GM18867 (cell line): ENCODE measurements around the gene WDR49.
A peak's percentile ranks its signal among the peaks of the same experiment; 100 is the strongest.
"Not testable (repeated sequence)": the region's sequence is repeated elsewhere in the genome, so short reads cannot be mapped to it uniquely, and the experiment has no call there.

Experiments used
- ATAC-seq: cut with Tn5 transposase; IDR thresholded peaks from one replicate; pipeline ENCODE4 v1.9.1; 2021; ENCODE audit warnings: mild to moderate bottlenecking, moderate library complexity; ENCODE audit not compliant: unreplicated experiment

The WDR49 gene

DNA sequence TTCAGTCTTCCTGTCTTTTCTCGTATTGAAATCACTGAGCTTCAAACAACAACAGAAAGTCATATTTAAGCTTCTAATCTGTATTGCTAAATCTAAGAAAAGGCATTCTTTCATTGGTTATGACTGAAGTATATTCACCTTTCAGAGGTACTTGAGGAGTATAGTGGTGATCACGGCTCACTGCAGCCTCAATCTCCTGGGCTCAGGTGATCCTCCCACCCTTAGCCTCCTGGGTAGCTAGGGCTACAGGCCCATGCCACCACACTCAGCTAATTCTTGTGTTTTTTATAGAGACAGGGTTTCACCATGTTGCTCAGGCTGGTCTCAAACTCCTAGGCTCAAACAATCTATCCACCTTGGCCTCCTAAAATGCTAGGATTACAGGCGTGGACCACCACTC lies 38.7 kb downstream of the WDR49 start:
- no peak for ATAC-seq

DNA sequence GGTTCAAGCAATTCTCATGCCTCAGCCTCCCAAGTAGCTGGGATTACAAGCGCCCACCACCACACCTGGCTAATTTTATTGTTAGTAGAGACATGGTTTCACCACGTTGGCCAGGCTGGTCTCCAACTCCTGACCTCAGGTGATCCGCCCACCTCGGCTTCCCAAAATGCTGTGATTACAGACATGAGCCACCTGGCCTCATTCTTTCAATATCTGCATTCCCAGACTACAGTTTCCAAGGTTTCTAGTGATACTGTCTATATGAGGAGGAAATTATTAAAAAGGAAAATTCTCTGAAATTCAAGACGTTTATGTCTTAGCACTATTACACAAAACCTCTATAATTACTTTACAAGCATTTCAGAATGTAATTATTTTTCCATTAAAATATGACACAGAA lies 39.5 kb downstream of the WDR49 start:
- ATAC-seq: not testable (repeated sequence)

GRCh38 chr3:167611718-167612117 lies 42.0 kb downstream of the WDR49 start:
- ATAC-seq: no peak

DNA sequence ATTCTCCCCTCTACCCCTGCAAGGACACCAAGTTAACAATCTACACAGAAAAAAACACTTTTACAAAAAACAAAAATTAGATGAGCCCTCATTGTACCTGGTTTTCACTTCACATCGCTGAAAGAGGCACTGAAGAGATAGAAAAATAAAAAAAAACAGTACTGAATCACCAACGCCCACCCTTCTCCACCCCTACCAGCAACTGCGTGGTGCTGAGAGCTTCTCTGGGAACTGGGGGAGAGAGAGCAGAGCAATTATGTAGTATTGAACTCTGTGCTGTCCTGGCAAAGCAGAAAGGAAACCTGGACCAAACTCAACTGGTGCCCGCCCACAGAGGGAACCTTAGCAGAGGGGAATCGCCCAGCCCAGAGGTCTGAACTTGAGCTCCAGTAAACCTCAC lies 44.6 kb downstream of the WDR49 start:
- no peak for ATAC-seq

GRCh38 chr3:167606836-167607235 lies 46.9 kb downstream of the WDR49 start:
- no peak for ATAC-seq

DNA sequence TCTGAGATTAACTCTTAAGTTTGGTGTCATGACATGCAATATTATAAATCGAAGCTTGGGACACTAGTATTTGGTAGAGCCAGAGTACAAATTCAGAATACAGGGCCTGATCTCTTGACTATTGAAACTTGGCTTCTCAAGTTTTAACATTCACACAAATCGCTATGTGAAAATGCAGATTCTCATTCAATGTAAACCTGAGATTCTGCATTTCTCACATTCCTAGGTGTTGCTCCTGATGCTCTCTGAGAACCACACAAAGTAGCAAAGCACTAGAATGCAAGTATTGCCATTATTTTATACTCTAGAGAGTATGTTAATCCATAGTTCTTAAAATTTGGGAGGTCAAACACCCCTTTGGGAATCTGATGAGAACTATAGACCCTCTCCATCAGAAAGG lies 47.9 kb downstream of the WDR49 start:
- ATAC-seq: no peak

DNA sequence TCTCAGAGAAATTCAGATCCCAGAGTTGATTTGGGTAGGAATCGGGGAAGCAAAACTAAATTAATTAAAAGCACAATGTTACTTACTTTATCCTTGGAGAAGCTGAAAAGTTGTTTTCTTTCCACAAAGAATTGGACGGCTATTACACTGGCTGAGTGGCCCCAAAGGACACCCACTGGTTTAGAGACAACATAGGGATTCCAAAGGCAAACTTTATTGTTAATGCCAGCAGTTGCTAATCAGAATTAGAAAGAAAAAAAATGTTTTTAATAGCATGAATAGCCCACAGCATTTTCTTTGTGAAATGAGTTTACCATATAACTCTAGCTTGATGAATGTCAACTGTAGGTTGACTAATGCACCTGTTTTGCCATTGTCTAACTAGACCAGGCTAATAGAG lies 51.7 kb downstream of the WDR49 start:
- ATAC-seq: no peak

GRCh38 chr3:167587651-167588050 lies 66.1 kb downstream of the WDR49 start:
- ATAC-seq: no peak

- ATAC-seq: no peak
Observed at GRCh38 chr3:167575000-167575600, 78.6 kb downstream of the WDR49 start.

DNA sequence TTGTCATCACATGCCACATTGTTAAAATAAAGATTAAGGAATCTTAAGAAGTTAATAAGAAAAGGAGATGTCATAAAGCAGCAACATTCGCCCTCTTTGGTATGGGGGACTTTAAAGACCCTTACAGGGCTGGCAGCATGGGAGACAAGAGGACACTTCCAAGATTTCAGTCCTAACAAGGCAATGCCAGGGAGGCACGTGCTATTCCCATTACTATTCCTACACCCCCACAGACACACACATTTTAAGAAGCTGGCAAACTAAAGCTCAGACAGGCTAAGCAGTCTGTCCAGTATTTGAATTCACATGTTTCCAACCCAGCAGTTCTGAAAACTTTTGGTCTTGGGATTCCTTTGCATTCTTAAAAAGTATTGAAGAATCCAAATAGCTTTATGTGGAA lies 80.8 kb downstream of the WDR49 start:
- no peak for ATAC-seq

- no peak for ATAC-seq
Observed at GRCh38 chr3:167568634-167569033, 85.1 kb downstream of the WDR49 start.

DNA sequence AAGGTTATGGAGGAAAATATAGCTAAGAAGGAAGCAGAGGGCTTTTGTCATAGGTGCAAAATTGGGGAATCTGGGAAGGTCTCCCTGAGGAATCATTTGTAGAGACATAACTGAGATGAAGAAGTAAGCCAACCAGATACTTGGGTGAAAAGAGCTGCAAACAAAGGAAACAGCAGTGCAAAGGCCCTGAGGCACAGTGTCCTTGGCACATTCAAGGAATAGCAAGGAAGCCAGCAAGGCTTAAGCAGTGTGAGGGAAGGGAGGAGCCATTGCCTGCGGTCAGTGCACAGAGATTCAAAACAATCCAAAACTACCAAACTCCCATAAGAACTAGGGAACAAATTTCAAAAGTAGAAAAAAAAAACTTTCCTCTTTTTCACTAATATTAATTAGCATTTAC lies 88.3 kb downstream of the WDR49 start:
- ATAC-seq: no peak

GRCh38 chr3:167564612-167565011 lies 89.1 kb downstream of the WDR49 start:
- ATAC-seq: no peak

GRCh38 chr3:167559924-167560323 lies 93.8 kb downstream of the WDR49 start:
- no peak for ATAC-seq

DNA sequence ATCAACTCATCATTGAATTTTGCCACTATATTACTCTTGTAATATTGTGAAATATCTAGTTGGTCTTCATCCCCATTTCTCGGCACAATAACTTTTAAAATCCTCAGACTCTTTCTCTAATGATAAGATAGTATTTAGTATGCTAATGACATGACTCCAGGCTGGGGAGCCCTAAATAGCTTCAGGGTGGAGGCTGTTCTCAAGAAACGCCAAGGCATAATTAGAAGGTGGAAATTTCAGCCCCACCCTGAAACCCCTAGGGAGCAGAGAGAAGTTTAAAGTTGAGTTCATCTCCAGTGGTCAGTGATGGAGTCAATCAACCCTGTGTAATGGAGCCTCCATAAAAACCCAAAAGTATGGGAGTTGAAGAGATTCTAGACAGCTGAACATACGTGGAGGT lies 98.8 kb downstream of the WDR49 start:
- ATAC-seq: no peak

GRCh38 chr3:167538081-167538480 lies 115.7 kb downstream of the WDR49 start:
- no peak for ATAC-seq

DNA sequence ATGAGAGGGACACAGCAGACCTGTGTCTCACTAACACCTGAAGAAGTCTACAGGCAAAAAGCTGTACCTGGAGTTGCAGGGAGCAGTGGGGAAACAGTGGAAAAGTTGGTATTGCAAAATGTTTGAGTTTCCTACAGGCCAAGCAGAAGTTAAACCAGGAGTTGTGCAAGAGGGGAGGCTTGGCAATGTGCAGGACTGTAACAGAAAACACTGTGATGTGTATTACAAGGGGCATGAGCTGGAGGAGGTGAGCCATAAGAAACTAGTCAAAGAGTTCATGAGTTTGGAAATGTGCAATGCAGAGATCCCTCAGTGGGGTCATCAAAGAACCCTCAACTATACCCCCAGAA lies 132.8 kb downstream of the WDR49 start:
- ATAC-seq: no peak

GRCh38 chr3:167520266-167521005 lies 133.3 kb downstream of the WDR49 start:
- no peak for ATAC-seq

DNA sequence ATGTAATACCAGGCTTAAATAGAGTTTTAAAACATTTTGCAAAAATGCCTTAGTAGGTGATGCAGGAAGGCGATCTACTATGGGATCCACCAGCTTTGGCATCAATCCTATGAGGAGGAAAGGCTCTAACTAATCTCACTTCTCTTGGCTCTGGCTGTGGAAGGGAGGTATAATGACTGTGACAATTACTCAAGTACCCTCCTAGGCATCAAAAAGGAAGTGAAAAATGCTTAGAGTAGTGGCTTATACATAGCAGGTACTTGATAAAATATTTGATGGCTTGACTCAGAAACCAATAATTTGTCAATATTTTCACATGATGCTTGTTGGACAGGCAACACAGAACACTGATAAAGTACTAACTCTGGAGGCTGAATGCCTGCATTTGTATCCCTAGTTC lies 145.8 kb downstream of the WDR49 start:
- ATAC-seq: peak; percentile 54

GRCh38 chr3:167502401-167502800 lies 151.3 kb downstream of the WDR49 start:
- no peak for ATAC-seq

- no peak for ATAC-seq
Observed at GRCh38 chr3:167501941-167502340, 151.8 kb downstream of the WDR49 start.

DNA sequence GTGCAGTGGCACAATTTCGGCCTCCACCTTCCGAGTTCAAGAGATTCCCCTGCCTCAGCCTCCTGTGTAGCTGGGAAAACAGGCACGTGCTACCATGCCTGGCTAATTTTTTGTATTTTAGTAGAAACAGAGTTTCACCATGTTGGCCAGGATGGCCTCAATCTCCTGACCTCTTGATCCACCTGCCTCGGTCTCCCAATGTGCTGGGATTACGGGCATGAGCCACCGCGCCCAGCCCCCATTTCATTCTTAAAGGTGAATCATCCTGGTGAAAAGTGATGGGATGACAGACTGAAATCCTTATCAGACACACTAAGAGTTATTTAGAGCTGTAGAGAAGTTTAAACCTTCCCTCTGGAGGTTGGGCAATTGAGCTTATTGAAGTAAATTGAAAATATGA lies 155.8 kb downstream of the WDR49 start:
- no peak for ATAC-seq

DNA sequence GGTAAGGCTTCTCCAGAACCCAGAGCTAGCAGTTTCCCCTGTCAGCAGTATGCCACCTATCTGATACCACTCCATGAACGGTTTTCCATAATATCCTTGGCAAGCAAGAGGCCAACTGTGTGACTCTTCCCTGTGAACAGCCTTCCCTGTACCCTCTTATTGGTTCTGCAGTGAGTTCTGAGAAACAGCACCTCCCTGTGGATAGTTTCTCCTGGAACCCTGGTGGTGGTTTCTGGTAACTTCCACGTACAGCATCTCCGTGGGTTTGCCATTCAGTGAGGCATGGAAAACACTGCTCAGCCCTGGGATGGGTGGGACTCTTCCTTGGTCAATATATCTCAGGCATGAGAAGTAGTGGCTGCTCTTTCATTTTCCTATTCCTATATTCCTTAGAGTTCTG lies 160.5 kb downstream of the WDR49 start:
- ATAC-seq: no peak
